ENCODE data around the gene ITGA1.
"Not testable (repeated sequence)": the region's sequence is repeated elsewhere in the genome, so short reads cannot be mapped to it uniquely, and the experiment has no call there.

Gene ITGA1

GRCh38 chr5:52952483-52952882, 164.8 kb downstream of the ITGA1 start:
- no peak for DNase-seq (ENCODE audit: low read depth in 2 of 2)

- no peak for DNase-seq (ENCODE audit: low read depth in 2 of 2)
Measured at GRCh38 chr5:52956014-52956413, 168.3 kb downstream of the ITGA1 start.

GRCh38 chr5:52956915-52957747, 169.4 kb downstream of the ITGA1 start:
- no peak for DNase-seq (ENCODE audit: low read depth in 2 of 2)

GRCh38 chr5:52961274-52961681, 173.6 kb downstream of the ITGA1 start:
- DNase-seq (ENCODE audit: low read depth in 2 of 2): no peak

GRCh38 chr5:52963636-52964035, 175.9 kb downstream of the ITGA1 start:
- DNase-seq (ENCODE audit: low read depth in 2 of 2): no peak

GRCh38 chr5:52964138-52964537, 176.4 kb downstream of the ITGA1 start:
- no peak for DNase-seq (ENCODE audit: low read depth in 2 of 2)

GRCh38 chr5:52976157-52976556, 188.4 kb downstream of the ITGA1 start:
- not testable (repeated sequence) for DNase-seq (ENCODE audit: low read depth in 2 of 2)

GRCh38 chr5:52977264-52977897, 189.7 kb downstream of the ITGA1 start:
- DNase-seq (ENCODE audit: low read depth in 2 of 2): no peak

GRCh38 chr5:52981507-52981906, 193.8 kb downstream of the ITGA1 start:
- no peak for DNase-seq (ENCODE audit: low read depth in 2 of 2)

- no peak for DNase-seq (ENCODE audit: low read depth in 2 of 2)
Measured at GRCh38 chr5:52983731-52984636, 196.3 kb downstream of the ITGA1 start.

GRCh38 chr5:52985306-52985705, 197.6 kb downstream of the ITGA1 start:
- DNase-seq (ENCODE audit: low read depth in 2 of 2): no peak

- no peak for DNase-seq (ENCODE audit: low read depth in 2 of 2)
Measured at GRCh38 chr5:52987711-52988331, 200.1 kb downstream of the ITGA1 start.

GRCh38 chr5:52988335-52989024, 200.8 kb downstream of the ITGA1 start:
- no peak for DNase-seq (ENCODE audit: low read depth in 2 of 2)

- peak; percentile 8 to 23 for DNase-seq (ENCODE audit: low read depth in 2 of 2)
Measured at GRCh38 chr5:52989025-52989780, 201.5 kb downstream of the ITGA1 start, which contains the start of gene ITGA2. Gene ITGA2 (plus strand): TSS chr5:52989352. CDS start chr5:52989469, 117 bp downstream.

GRCh38 chr5:52989781-52990527, 202.2 kb downstream of the ITGA1 start:
- peak in 1 of 2 donors; percentile 19 for DNase-seq (ENCODE audit: low read depth in 2 of 2)

GRCh38 chr5:52990528-52990925, 202.8 kb downstream of the ITGA1 start:
- DNase-seq (ENCODE audit: low read depth in 2 of 2): no peak

- no peak for DNase-seq (ENCODE audit: low read depth in 2 of 2)
Measured at GRCh38 chr5:52993367-52993766, 205.7 kb downstream of the ITGA1 start.

GRCh38 chr5:52994266-52994665, 206.6 kb downstream of the ITGA1 start:
- no peak for DNase-seq (ENCODE audit: low read depth in 2 of 2)

GRCh38 chr5:52995095-52995494, 207.4 kb downstream of the ITGA1 start:
- no peak for DNase-seq (ENCODE audit: low read depth in 2 of 2)

GRCh38 chr5:52995914-52996313, 208.2 kb downstream of the ITGA1 start:
- DNase-seq (ENCODE audit: low read depth in 2 of 2): no peak
